Measurements from ENCODE around the gene XXYLT1.

Gene XXYLT1

DNA sequence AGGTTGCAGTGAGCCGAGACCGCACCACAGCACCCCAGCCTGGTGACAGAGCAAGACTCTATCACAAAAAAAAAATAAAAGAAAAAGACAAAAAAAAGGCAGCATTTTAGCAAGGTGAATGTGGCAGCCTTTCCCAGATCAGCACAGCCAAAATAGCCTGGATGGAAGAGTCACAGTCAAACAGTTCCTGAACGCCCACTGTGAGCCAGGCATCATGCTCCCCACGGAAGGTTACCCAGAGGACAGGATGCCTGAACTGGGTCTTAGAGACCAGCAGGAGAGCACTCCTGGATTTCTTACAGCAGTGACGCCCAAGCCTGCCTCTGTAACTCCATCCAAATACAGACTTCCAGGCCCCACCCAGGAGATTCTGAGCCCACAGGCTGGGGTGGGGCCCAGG is 4.5 kb downstream of the XXYLT1 start:
- no peaks in the 10 kb centered on the region for H3K9me3 ChIP-seq (ENCODE audit: control insufficient read depth in 2 of 2, low read length in 2 of 2)
- H3K27ac ChIP-seq (ENCODE audit: low read length) = no peak overlapping the region
- H3K4me1 ChIP-seq (ENCODE audit: control insufficient read depth, insufficient read depth, low read length) = peaks cover 24% of the 10 kb centered on the region
- no peak overlapping the region for H3K4me3 ChIP-seq (ENCODE audit: low read length in 2 of 2)
- H3K27me3 ChIP-seq (ENCODE audit: control insufficient read depth in 1 of 2, insufficient read depth in 2 of 2, low read length in 2 of 2) = no peaks in the 10 kb centered on the region
- H3K9ac ChIP-seq (ENCODE audit: low read length in 2 of 2) = no peak overlapping the region
- H3K36me3 ChIP-seq (ENCODE audit: control insufficient read depth in 2 of 2, insufficient read depth in 2 of 2, low read length in 2 of 2) = peaks cover 0 to 4% of the 10 kb centered on the region in 2 donors

- Histone ChIP-seq H3K4me3 (ENCODE audit: low read length in 2 of 2) (no peak overlapping the region), H3K27me3 (ENCODE audit: control insufficient read depth in 1 of 2, insufficient read depth in 2 of 2, low read length in 2 of 2) (no peaks in the 10 kb centered on the region), H3K9me3 (ENCODE audit: control insufficient read depth in 2 of 2, low read length in 2 of 2) (no peaks in the 10 kb centered on the region), H3K36me3 (ENCODE audit: control insufficient read depth in 2 of 2, insufficient read depth in 2 of 2, low read length in 2 of 2) (peaks cover 0 to 4% of the 10 kb centered on the region in 2 donors), H3K9ac (ENCODE audit: low read length in 2 of 2) (no peak overlapping the region), H3K4me1 (ENCODE audit: control insufficient read depth, insufficient read depth, low read length) (peaks cover 25% of the 10 kb centered on the region), H3K27ac (ENCODE audit: low read length) (no peak overlapping the region)
These were observed 5.5 kb downstream of the XXYLT1 start for GRCh38 chr3:195265363-195265976.

DNA sequence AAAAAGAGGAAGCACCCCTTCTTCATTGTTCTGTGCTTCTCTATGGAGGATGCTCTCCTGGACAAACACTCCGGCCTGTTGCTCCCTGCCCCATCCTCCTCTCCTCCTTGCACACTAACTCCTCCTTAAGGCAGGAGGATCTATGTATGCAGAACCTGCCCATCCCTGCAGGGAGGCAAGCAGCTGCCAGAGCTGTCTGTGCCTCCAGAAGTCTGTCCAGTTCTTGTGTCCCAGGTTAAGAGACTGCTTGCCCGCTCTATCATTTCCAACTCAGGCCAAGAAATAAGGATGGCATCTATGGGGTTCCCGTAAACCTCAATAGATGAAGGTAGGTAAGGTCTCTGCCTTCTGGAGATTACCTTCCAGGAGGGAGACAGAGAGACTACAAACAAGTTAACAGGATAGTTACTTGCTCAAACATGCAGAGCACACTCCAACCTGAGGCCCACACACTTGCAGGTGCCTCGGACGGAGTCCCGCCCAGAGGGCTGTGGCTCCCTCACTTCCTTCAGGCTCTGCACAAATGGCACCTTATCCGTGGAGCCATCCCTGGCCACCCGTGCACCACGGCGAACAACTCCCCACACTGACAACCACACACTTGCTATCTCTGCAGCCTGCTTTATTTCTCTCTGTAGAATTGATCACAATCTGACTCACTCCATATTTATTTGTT is 6.9 kb downstream of the XXYLT1 start:
- Histone ChIP-seq H3K9ac (ENCODE audit: low read length in 2 of 2) (no peak overlapping the region), H3K9me3 (ENCODE audit: control insufficient read depth in 2 of 2, low read length in 2 of 2) (no peaks in the 10 kb centered on the region), H3K27ac (ENCODE audit: low read length) (no peak overlapping the region), H3K27me3 (ENCODE audit: control insufficient read depth in 1 of 2, insufficient read depth in 2 of 2, low read length in 2 of 2) (no peaks in the 10 kb centered on the region), H3K4me3 (ENCODE audit: low read length in 2 of 2) (no peak overlapping the region), H3K4me1 (ENCODE audit: control insufficient read depth, insufficient read depth, low read length) (peaks cover 22% of the 10 kb centered on the region), H3K36me3 (ENCODE audit: control insufficient read depth in 2 of 2, insufficient read depth in 2 of 2, low read length in 2 of 2) (peaks cover 0 to 4% of the 10 kb centered on the region in 2 donors)

- no peak overlapping the region for H3K27ac ChIP-seq (ENCODE audit: low read length)
- H3K36me3 ChIP-seq (ENCODE audit: control insufficient read depth in 2 of 2, insufficient read depth in 2 of 2, low read length in 2 of 2) = peaks cover 0 to 4% of the 10 kb centered on the region in 2 donors
- no peaks in the 10 kb centered on the region for H3K27me3 ChIP-seq (ENCODE audit: control insufficient read depth in 1 of 2, insufficient read depth in 2 of 2, low read length in 2 of 2)
- H3K4me1 ChIP-seq (ENCODE audit: control insufficient read depth, insufficient read depth, low read length) = peaks cover 23% of the 10 kb centered on the region
- H3K9ac ChIP-seq (ENCODE audit: low read length in 2 of 2) = no peak overlapping the region
- no peak overlapping the region for H3K4me3 ChIP-seq (ENCODE audit: low read length in 2 of 2)
- no peaks in the 10 kb centered on the region for H3K9me3 ChIP-seq (ENCODE audit: control insufficient read depth in 2 of 2, low read length in 2 of 2)
These were observed 7.6 kb downstream of the XXYLT1 start for GRCh38 chr3:195263193-195263924.

DNA sequence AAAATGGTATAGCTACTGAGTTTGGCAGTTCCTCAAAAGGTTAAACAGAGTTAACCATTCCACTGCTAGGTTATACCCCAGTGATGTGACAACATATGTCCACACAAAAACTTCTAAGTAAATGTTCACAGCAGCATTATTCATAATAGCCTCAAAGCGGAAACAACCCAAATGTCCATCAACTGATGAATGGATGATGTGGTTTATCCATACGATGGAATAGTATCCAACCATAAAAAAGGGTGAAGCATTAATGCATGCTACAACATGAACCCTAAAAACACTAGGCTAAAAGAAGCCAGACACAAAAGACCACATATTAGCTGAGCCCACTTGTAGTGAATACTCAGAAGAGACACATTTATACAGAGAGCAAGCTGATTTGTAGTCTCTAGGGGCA is 9.0 kb downstream of the XXYLT1 start:
- H3K27ac ChIP-seq (ENCODE audit: low read length) = no peak overlapping the region
- no peaks in the 10 kb centered on the region for H3K27me3 ChIP-seq (ENCODE audit: control insufficient read depth in 1 of 2, insufficient read depth in 2 of 2, low read length in 2 of 2)
- H3K9me3 ChIP-seq (ENCODE audit: control insufficient read depth in 2 of 2, low read length in 2 of 2) = no peaks in the 10 kb centered on the region
- H3K4me1 ChIP-seq (ENCODE audit: control insufficient read depth, insufficient read depth, low read length) = peaks cover 34% of the 10 kb centered on the region
- H3K9ac ChIP-seq (ENCODE audit: low read length in 2 of 2) = no peak overlapping the region
- H3K36me3 ChIP-seq (ENCODE audit: control insufficient read depth in 2 of 2, insufficient read depth in 2 of 2, low read length in 2 of 2) = peaks cover 0 to 4% of the 10 kb centered on the region in 2 donors
- H3K4me3 ChIP-seq (ENCODE audit: low read length in 2 of 2) = no peak overlapping the region

- H3K4me1 ChIP-seq (ENCODE audit: control insufficient read depth, insufficient read depth, low read length) = peaks cover 40% of the 10 kb centered on the region
- peak overlapping the region; percentile 83 to 84 for H3K4me3 ChIP-seq (ENCODE audit: low read length in 2 of 2)
- H3K27ac ChIP-seq (ENCODE audit: low read length) = peak overlapping the region; percentile 37
- H3K9me3 ChIP-seq (ENCODE audit: control insufficient read depth in 2 of 2, low read length in 2 of 2) = no peaks in the 10 kb centered on the region
- no peaks in the 10 kb centered on the region for H3K27me3 ChIP-seq (ENCODE audit: control insufficient read depth in 1 of 2, insufficient read depth in 2 of 2, low read length in 2 of 2)
- peaks cover 0 to under 1% of the 10 kb centered on the region in 2 donors for H3K36me3 ChIP-seq (ENCODE audit: control insufficient read depth in 2 of 2, insufficient read depth in 2 of 2, low read length in 2 of 2)
- H3K9ac ChIP-seq (ENCODE audit: low read length in 2 of 2) = peak overlapping the region; percentile 66 to 77
These were observed 10.6 kb downstream of the XXYLT1 start for GRCh38 chr3:195260280-195260905.

DNA sequence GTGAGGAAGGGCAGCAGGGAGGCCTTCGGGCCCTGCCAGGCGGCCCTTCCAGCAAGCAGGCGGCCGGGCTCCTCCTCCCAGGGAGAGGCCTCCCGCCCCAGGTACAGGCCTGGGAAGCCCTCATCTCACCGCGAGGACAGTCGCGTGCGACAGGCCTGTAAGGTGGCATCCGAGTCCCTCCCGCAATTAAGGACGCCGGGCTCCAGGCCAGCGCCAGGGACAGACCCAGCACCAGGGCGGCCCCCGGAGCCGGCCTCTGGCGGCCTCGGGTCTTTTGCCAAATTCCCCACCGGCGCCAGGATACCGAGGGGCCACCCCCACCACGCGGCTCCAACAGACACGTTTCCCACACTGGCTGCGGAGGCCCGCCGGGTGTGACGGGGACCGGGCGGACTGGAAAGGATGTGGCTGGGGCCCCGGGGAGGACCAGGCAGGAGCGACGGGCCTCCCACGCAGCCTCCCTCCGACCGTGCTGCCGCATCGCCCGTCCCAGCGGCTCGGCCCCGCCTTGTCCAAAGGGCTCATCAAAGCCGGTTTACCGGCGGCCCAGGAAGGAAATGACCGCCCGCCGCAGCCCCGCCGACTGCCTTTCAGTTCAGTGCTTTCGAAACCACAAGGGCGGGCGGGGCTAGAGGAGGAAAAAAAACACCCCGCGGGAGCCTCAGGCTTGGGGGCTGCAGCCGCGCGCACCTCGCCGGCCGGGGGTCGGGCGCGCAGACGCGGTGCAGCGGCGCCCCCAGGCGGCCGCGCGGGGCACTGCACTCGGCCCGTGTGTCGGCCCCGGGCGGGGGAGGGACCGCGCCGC is 11.3 kb downstream of the XXYLT1 start:
- Histone ChIP-seq H3K9me3 (ENCODE audit: control insufficient read depth in 2 of 2, low read length in 2 of 2) (no peaks in the 10 kb centered on the region), H3K27me3 (ENCODE audit: control insufficient read depth in 1 of 2, insufficient read depth in 2 of 2, low read length in 2 of 2) (no peaks in the 10 kb centered on the region), H3K36me3 (ENCODE audit: control insufficient read depth in 2 of 2, insufficient read depth in 2 of 2, low read length in 2 of 2) (no peaks in the 10 kb centered on the region), H3K27ac (ENCODE audit: low read length) (peak overlapping the region; percentile 91), H3K4me3 (ENCODE audit: low read length in 2 of 2) (peak overlapping the region; percentile 83 to 84), H3K9ac (ENCODE audit: low read length in 2 of 2) (peak overlapping the region; percentile 87 to 90), H3K4me1 (ENCODE audit: control insufficient read depth, insufficient read depth, low read length) (peaks cover 40% of the 10 kb centered on the region)

DNA sequence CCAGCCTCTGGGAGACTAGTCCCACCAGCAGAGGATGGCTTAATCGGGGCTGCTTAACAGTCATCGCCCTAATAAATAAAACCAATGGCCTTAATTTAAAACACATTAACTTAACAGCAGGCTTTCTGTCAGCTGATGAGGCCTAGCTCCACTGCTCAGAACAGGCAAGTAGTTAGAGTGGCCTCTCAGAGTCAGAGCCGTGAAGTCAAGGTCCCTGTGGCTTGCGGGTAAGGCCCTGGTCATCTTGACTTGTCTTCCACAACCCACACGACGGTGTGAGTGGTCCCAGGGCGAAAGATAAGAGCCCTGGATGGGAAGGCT is 11.8 kb downstream of the XXYLT1 start:
- Histone ChIP-seq H3K27ac (ENCODE audit: low read length) (peak overlapping the region; percentile 91), H3K4me1 (ENCODE audit: control insufficient read depth, insufficient read depth, low read length) (peaks cover 40% of the 10 kb centered on the region), H3K9me3 (ENCODE audit: control insufficient read depth in 2 of 2, low read length in 2 of 2) (no peaks in the 10 kb centered on the region), H3K27me3 (ENCODE audit: control insufficient read depth in 1 of 2, insufficient read depth in 2 of 2, low read length in 2 of 2) (no peaks in the 10 kb centered on the region), H3K36me3 (ENCODE audit: control insufficient read depth in 2 of 2, insufficient read depth in 2 of 2, low read length in 2 of 2) (no peaks in the 10 kb centered on the region), H3K4me3 (ENCODE audit: low read length in 2 of 2) (peak overlapping the region; percentile 52 to 83), H3K9ac (ENCODE audit: low read length in 2 of 2) (peak overlapping the region; percentile 87 to 90)

DNA sequence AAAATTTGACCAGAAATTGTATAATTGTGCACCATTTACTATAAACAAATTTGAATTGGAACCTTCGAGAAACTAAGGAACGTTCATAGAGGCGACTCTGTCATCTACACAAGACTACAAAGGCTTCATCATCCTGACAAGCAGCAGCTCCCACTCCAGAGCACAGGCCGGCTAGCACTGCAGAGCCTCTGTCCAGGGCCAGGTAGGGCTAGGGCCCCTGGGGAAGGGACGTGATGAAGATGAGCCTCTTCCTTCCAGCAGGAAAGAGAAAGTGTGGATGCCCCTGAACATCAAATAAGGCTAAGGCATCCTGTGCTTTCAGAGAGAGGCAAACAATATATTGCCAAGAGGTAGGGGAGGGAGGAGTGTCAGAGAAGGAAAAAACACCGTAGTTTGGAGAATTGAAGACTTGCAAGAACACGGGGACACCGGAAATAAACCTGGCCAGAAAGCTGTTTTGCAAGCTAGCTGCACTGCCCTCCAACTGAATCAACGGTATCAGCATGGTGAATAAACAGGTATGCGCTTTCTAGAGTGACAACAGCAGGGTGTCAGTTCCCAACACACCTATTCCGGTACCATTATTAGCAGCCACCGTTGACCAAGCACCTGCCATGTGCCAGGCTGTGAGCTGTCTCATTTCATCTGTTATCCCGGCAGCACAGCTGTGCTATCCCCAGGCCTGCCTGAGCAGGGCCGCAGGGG is 12.4 kb downstream of the XXYLT1 start:
- Histone ChIP-seq H3K4me1 (ENCODE audit: control insufficient read depth, insufficient read depth, low read length) (peaks cover 42% of the 10 kb centered on the region), H3K9ac (ENCODE audit: low read length in 2 of 2) (peak overlapping the region; percentile 87 to 90), H3K36me3 (ENCODE audit: control insufficient read depth in 2 of 2, insufficient read depth in 2 of 2, low read length in 2 of 2) (no peaks in the 10 kb centered on the region), H3K4me3 (ENCODE audit: low read length in 2 of 2) (peak overlapping the region in 1 of 2 donors; percentile 83), H3K9me3 (ENCODE audit: control insufficient read depth in 2 of 2, low read length in 2 of 2) (no peaks in the 10 kb centered on the region), H3K27ac (ENCODE audit: low read length) (peak overlapping the region; percentile 91), H3K27me3 (ENCODE audit: control insufficient read depth in 1 of 2, insufficient read depth in 2 of 2, low read length in 2 of 2) (no peaks in the 10 kb centered on the region)

Data from stomach smooth muscle (tissue), 2 donors.